Endodermal cell (in vitro differentiated cells): ENCODE measurements around the gene TSPO. TPM values are rescaled to one million over a fixed set of nuclear protein-coding genes. Genes with fewer than 3 reads are reported as not detected.

Experiments used
- DNase-seq: peaks from one replicate; pipeline ENCODE4 v3.0.0-alpha.2; 2017
- H3K27ac ChIP-seq: 2 replicates; pipeline ENCODE4 v1.5.1; 2013; ENCODE audit warnings: mild to moderate bottlenecking, low read depth, low read length, moderate library complexity
- H3K27me3 ChIP-seq: 2 replicates; pipeline ENCODE4 v1.6.1; 2013; ENCODE audit warnings: mild to moderate bottlenecking, low read length, moderate library complexity; ENCODE audit not compliant: insufficient read depth, control insufficient read depth, poor library complexity, severe bottlenecking
- H3K36me3 ChIP-seq: 2 replicates; pipeline ENCODE4 v1.7.0; 2013; ENCODE audit warnings: mild to moderate bottlenecking, low read length, moderate library complexity; ENCODE audit not compliant: control insufficient read depth, insufficient read depth
- H3K4me1 ChIP-seq: one replicate; pipeline ENCODE4 v1.7.0; 2013; ENCODE audit warnings: low read length; ENCODE audit not compliant: control insufficient read depth, insufficient read depth
- H3K4me3 ChIP-seq: 2 replicates; pipeline ENCODE4 v1.5.1; 2013; ENCODE audit warnings: mild to moderate bottlenecking, low read length, moderate library complexity
- H3K9ac ChIP-seq: 2 replicates; pipeline ENCODE4 v1.6.1; 2013; ENCODE audit warnings: mild to moderate bottlenecking, low read length, moderate library complexity; ENCODE audit not compliant: poor library complexity, severe bottlenecking; ENCODE audit errors: extremely low read depth
- H3K9me3 ChIP-seq: 2 replicates; pipeline ENCODE4 v1.6.1; 2013; ENCODE audit warnings: mild to moderate bottlenecking, low read length, moderate library complexity; ENCODE audit not compliant: control insufficient read depth
- H3K27ac Mint-ChIP-seq: 2 replicates; pipeline ENCODE4 v1.8.0; 2020; ENCODE audit warnings: mixed read lengths
- H3K27me3 Mint-ChIP-seq: 2 replicates; pipeline ENCODE4 v1.8.0; 2021; ENCODE audit warnings: mild to moderate bottlenecking, mixed read lengths; ENCODE audit not compliant: insufficient read depth
- H3K36me3 Mint-ChIP-seq: 2 replicates; pipeline ENCODE4 v1.8.0; 2020; ENCODE audit warnings: low read depth, mixed read lengths
- H3K4me1 Mint-ChIP-seq: 2 replicates; pipeline ENCODE4 v1.8.0; 2020; ENCODE audit warnings: mixed read lengths
- H3K4me3 Mint-ChIP-seq: 2 replicates; pipeline ENCODE4 v1.8.0; 2020; ENCODE audit warnings: mild to moderate bottlenecking, moderate library complexity, mixed read lengths
- H3K9me3 Mint-ChIP-seq: 2 replicates; pipeline ENCODE4 v1.8.0; 2020; ENCODE audit warnings: mild to moderate bottlenecking, mixed read lengths
- WGBS, 2 experiments: methylation state at CpG; one replicate each; pipeline versions ENCODE4 v1.1.5 to v1.1.7; 2013; ENCODE audit warnings: missing lambda C conversion rate in 2 of 2, mixed read lengths in 1 of 2; ENCODE audit not compliant: insufficient coverage in 1 of 2, insufficient read length in 1 of 2; 5-methylcytosine and 5-hydroxymethylcytosine counted together
- total RNA-seq, 2 donors: library from RNA; stranded (reverse); fragmentation: NEBNext Ultra II Directional in 1 of 2; extraction: Animal tissue kit (Norgen Biotek cat#: 25700) in 1 of 2; gene quantifications; 2 replicates in 1 of 2; 3 replicates in 1 of 2; pipeline ENCODE4 v1.2.1, GENCODE V29; 2021
- TF ChIP-seq, protein P1 (sequence below): fragments of 200-600 bp; sonication (generic); conservative IDR thresholded peaks from 2 replicates; pipeline ENCODE4 v1.5.0; 2021; ENCODE audit warnings: antibody characterized with exemption, mild to moderate bottlenecking

The TSPO gene
- total RNA-seq, 2 donors from 2014 or later: 9.6 to 12.3 TPM

- H3K9me3 Mint-ChIP-seq: no peaks in the 10 kb centered on the region
- no peak for DNase-seq
- peaks cover 4% of the 10 kb centered on the region for H3K4me1 ChIP-seq
- no peak overlapping the region for H3K4me3 Mint-ChIP-seq
- peaks cover 13% of the 10 kb centered on the region for H3K27me3 Mint-ChIP-seq
- peaks cover 6% of the 10 kb centered on the region for H3K4me1 Mint-ChIP-seq
- H3K27ac Mint-ChIP-seq: no peak overlapping the region
- H3K9ac ChIP-seq: no peak overlapping the region
- H3K9me3 ChIP-seq: no peaks in the 10 kb centered on the region
- no peaks in the 10 kb centered on the region for H3K27me3 ChIP-seq
- no peak overlapping the region for H3K4me3 ChIP-seq
- H3K36me3 ChIP-seq: no peaks in the 10 kb centered on the region
- no peak overlapping the region for H3K27ac ChIP-seq
- no peaks in the 10 kb centered on the region for H3K36me3 Mint-ChIP-seq
- TF ChIP-seq, protein P1, sequence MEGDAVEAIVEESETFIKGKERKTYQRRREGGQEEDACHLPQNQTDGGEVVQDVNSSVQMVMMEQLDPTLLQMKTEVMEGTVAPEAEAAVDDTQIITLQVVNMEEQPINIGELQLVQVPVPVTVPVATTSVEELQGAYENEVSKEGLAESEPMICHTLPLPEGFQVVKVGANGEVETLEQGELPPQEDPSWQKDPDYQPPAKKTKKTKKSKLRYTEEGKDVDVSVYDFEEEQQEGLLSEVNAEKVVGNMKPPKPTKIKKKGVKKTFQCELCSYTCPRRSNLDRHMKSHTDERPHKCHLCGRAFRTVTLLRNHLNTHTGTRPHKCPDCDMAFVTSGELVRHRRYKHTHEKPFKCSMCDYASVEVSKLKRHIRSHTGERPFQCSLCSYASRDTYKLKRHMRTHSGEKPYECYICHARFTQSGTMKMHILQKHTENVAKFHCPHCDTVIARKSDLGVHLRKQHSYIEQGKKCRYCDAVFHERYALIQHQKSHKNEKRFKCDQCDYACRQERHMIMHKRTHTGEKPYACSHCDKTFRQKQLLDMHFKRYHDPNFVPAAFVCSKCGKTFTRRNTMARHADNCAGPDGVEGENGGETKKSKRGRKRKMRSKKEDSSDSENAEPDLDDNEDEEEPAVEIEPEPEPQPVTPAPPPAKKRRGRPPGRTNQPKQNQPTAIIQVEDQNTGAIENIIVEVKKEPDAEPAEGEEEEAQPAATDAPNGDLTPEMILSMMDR: no peak
- WGBS, 2 experiments: 91% methylated on average over 6 to 8 of the region's 8 CpGs
These were observed 3.5 kb upstream of the TSPO start for GRCh38 chr22:43147821-43148220.

DNA sequence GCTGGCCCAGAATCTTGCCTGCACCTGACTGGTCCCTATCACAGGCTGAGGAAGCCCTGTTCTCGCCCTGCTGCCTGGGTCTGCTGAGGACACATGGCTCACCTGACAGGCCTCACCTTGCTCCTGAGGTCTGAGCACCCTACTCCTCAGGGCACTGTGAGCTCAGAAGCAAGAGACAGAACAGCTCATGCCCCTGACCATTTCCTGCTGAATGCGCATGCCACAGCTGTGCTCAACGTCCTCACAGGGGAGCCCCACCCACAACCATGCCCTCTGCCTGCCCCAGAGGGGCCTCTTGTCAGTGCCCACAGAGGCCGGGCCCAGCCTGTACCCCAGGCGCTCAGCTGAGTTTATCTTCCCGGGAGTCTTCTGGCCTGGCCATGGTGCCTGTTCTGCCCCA is 2.8 kb upstream of the TSPO start:
- TF ChIP-seq, protein P1: no peak
- peaks cover 16% of the 10 kb centered on the region for H3K27me3 Mint-ChIP-seq
- H3K4me3 Mint-ChIP-seq: no peak overlapping the region
- H3K9me3 Mint-ChIP-seq: no peaks in the 10 kb centered on the region
- Histone ChIP-seq H3K4me3 (no peak overlapping the region), H3K9ac (no peak overlapping the region), H3K36me3 (no peaks in the 10 kb centered on the region), H3K27me3 (no peaks in the 10 kb centered on the region), H3K4me1 (peaks cover 4% of the 10 kb centered on the region), H3K9me3 (no peaks in the 10 kb centered on the region), H3K27ac (no peak overlapping the region)
- no peaks in the 10 kb centered on the region for H3K36me3 Mint-ChIP-seq
- H3K27ac Mint-ChIP-seq: no peak overlapping the region
- 68 to 76% methylated on average over 4 to 6 of the region's 6 CpGs for WGBS, 2 experiments
- peaks cover 5% of the 10 kb centered on the region for H3K4me1 Mint-ChIP-seq
- no peak for DNase-seq

DNA sequence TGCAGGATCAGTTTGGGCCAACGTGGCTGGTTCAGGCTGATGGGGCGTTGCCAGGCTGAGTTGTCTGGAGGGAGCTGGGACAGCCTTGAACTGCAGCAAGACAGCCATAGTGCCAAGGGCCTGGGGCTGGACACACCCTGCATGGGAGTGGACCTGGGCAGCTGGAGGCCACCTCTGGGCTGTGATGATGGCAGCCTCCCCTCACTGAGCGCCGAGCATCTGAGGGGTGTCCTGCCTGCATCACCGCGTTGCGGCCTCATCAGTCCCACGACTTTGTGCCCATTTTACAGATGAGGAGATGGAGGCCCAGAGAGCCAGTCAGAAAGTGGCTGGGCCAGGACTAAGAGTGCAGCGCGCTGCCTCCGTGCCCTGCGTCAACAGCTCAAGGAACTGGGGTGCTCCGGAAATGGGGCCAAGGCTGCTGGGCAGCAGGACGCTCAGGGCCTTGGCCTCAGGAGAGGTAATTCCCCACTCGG is 590 bp upstream of the TSPO start:
- TF ChIP-seq, protein P1: no peak
- Histone ChIP-seq H3K27me3 (no peaks in the 10 kb centered on the region), H3K9me3 (no peaks in the 10 kb centered on the region), H3K27ac (no peak overlapping the region), H3K36me3 (no peaks in the 10 kb centered on the region), H3K4me3 (no peak overlapping the region), H3K4me1 (peaks cover 4% of the 10 kb centered on the region), H3K9ac (no peak overlapping the region)
- H3K9me3 Mint-ChIP-seq: no peaks in the 10 kb centered on the region
- peaks cover 16% of the 10 kb centered on the region for H3K27me3 Mint-ChIP-seq
- 89 to 97% methylated on average over 6 to 15 of the region's 15 CpGs for WGBS, 2 experiments
- peak overlapping the region; percentile 60 for H3K4me3 Mint-ChIP-seq
- peaks cover 2% of the 10 kb centered on the region for H3K4me1 Mint-ChIP-seq
- H3K36me3 Mint-ChIP-seq: no peaks in the 10 kb centered on the region
- DNase-seq: no peak
- no peak overlapping the region for H3K27ac Mint-ChIP-seq
